H9 (cell line): ENCODE measurements around the gene CDK8. TPM values are rescaled to one million over a fixed set of nuclear protein-coding genes. Genes with fewer than 3 reads are reported as not detected.

Experiments
- DNase-seq: peaks from one replicate; pipeline ENCODE4 v3.0.0-alpha.2; 2017
- H2AFZ ChIP-seq: one replicate; pipeline ENCODE4 v1.6.1; 2013; ENCODE audit warnings: mild to moderate bottlenecking, low read length, control low read depth, moderate library complexity
- H2AK5ac ChIP-seq: 2 replicates; pipeline ENCODE4 v1.6.1; 2013; ENCODE audit warnings: low read length, control low read depth, mixed read lengths; ENCODE audit not compliant: insufficient read length
- H2BK120ac ChIP-seq: one replicate; pipeline ENCODE4 v1.6.1; 2013; ENCODE audit warnings: low read depth, mild to moderate bottlenecking, low read length, control low read depth, inconsistent platforms; ENCODE audit not compliant: poor library complexity, severe bottlenecking
- H2BK12ac ChIP-seq: 2 replicates; pipeline ENCODE4 v1.6.1; 2013; ENCODE audit warnings: low read length, control low read depth, mixed read lengths, low read depth; ENCODE audit not compliant: insufficient read length
- H2BK15ac ChIP-seq: 2 replicates; pipeline ENCODE4 v1.6.1; 2013; ENCODE audit warnings: low read depth, low read length, control low read depth
- H2BK20ac ChIP-seq: one replicate; pipeline ENCODE4 v1.6.1; 2013; ENCODE audit warnings: low read depth, mild to moderate bottlenecking, low read length, control low read depth, inconsistent platforms; ENCODE audit not compliant: poor library complexity, severe bottlenecking
- H2BK5ac ChIP-seq: 2 replicates; pipeline ENCODE4 v1.6.1; 2013; ENCODE audit warnings: low read length, control low read depth, mixed read lengths; ENCODE audit not compliant: insufficient read length
- H3K14ac ChIP-seq: 2 replicates; pipeline ENCODE4 v1.6.1; 2013; ENCODE audit warnings: low read length, control low read depth; ENCODE audit not compliant: insufficient read depth
- H3K18ac ChIP-seq: 2 replicates; pipeline ENCODE4 v1.6.1; 2013; ENCODE audit warnings: low read depth, mild to moderate bottlenecking, mixed read lengths, low read length, control low read depth; ENCODE audit not compliant: insufficient read length
- H3K23ac ChIP-seq: 2 replicates; pipeline ENCODE4 v1.6.1; 2013; ENCODE audit warnings: low read length, control low read depth, mixed read lengths, low read depth; ENCODE audit not compliant: insufficient read length
- H3K23me2 ChIP-seq: 2 replicates; pipeline ENCODE4 v1.6.1; 2013; ENCODE audit warnings: low read depth, mild to moderate bottlenecking, mixed read lengths, low read length, control low read depth; ENCODE audit not compliant: insufficient read length, poor library complexity, severe bottlenecking
- H3K27ac ChIP-seq: 2 replicates; pipeline ENCODE4 v1.5.1; 2013; ENCODE audit warnings: low read length, control low read depth, mixed read lengths, low read depth; ENCODE audit not compliant: insufficient read length
- H3K27me3 ChIP-seq: 2 replicates; pipeline ENCODE4 v1.6.1; 2013; ENCODE audit warnings: low read length, control low read depth, inconsistent platforms; ENCODE audit not compliant: insufficient read depth
- H3K4ac ChIP-seq: 2 replicates; pipeline ENCODE4 v1.6.1; 2013; ENCODE audit warnings: low read depth, mild to moderate bottlenecking, control low read depth, inconsistent platforms, low read length, moderate library complexity
- H3K4me1 ChIP-seq: 2 replicates; pipeline ENCODE4 v1.6.1; 2013; ENCODE audit warnings: low read length, control low read depth, inconsistent platforms; ENCODE audit not compliant: insufficient read depth
- H3K4me2 ChIP-seq: 2 replicates; pipeline ENCODE4 v1.6.1; 2013; ENCODE audit warnings: low read length, control low read depth, mixed read lengths; ENCODE audit not compliant: insufficient read length, insufficient read depth
- H3K56ac ChIP-seq: 2 replicates; pipeline ENCODE4 v1.6.1; 2013; ENCODE audit warnings: low read depth, mild to moderate bottlenecking, mixed read lengths, low read length, control low read depth; ENCODE audit not compliant: insufficient read length
- H3K79me1 ChIP-seq: 2 replicates; pipeline ENCODE4 v1.6.1; 2013; ENCODE audit warnings: low read depth, mild to moderate bottlenecking, moderate library complexity, low read length, control low read depth, inconsistent platforms; ENCODE audit not compliant: insufficient read depth, poor library complexity, severe bottlenecking
- H3K79me2 ChIP-seq: 2 replicates; pipeline ENCODE4 v1.6.1; 2013; ENCODE audit warnings: low read length, control low read depth, inconsistent platforms; ENCODE audit not compliant: insufficient read depth
- H3K9ac ChIP-seq: 2 replicates; pipeline ENCODE4 v1.6.1; 2013; ENCODE audit warnings: low read length, control low read depth, mixed read lengths; ENCODE audit not compliant: insufficient read length; ENCODE audit errors: extremely low read depth
- H3K9me3 ChIP-seq: one replicate; pipeline ENCODE4 v1.6.1; 2013; ENCODE audit warnings: low read depth, low read length, inconsistent platforms; ENCODE audit not compliant: control insufficient read depth
- H3T11ph ChIP-seq: one replicate; pipeline ENCODE4 v1.6.1; 2013; ENCODE audit warnings: mild to moderate bottlenecking, low read length, control low read depth, inconsistent platforms
- H4K20me1 ChIP-seq: one replicate; pipeline ENCODE4 v1.6.1; 2013; ENCODE audit not compliant: control insufficient read depth, insufficient read length, insufficient read depth
- H4K5ac ChIP-seq: 2 replicates; pipeline ENCODE4 v1.6.1; 2013; ENCODE audit warnings: low read depth, mild to moderate bottlenecking, mixed read lengths, low read length, control low read depth; ENCODE audit not compliant: insufficient read length
- H4K8ac ChIP-seq: replicated peaks from 2 replicates; pipeline ENCODE4 v1.6.1; 2013; ENCODE audit warnings: low read length, control low read depth, mixed read lengths, low read depth; ENCODE audit not compliant: insufficient read length
- H4K91ac ChIP-seq: 2 replicates; pipeline ENCODE4 v1.6.1; 2013; ENCODE audit warnings: low read depth, mild to moderate bottlenecking, moderate library complexity, mixed read lengths, low read length, control low read depth; ENCODE audit not compliant: insufficient read length
- H3K27ac Mint-ChIP-seq, 3 experiments: 2 replicates in 2 of 3; 3 replicates in 1 of 3; pipeline ENCODE4 v1.8.0; 2020 to 2021; ENCODE audit warnings: mixed read lengths in 3 of 3, mild to moderate bottlenecking in 1 of 3, moderate library complexity in 1 of 3
- H3K27me3 Mint-ChIP-seq: 2 replicates; pipeline ENCODE4 v1.8.0; 2021; ENCODE audit warnings: low read depth, mild to moderate bottlenecking, moderate library complexity, mixed read lengths
- H3K36me3 Mint-ChIP-seq, 3 experiments: 2 replicates in 2 of 3; 3 replicates in 1 of 3; pipeline ENCODE4 v1.8.0; 2020 to 2021; ENCODE audit warnings: low read depth in 3 of 3, mixed read lengths in 3 of 3; ENCODE audit not compliant: insufficient read depth in 1 of 3
- H3K4me1 Mint-ChIP-seq, 2 experiments: 2 replicates each; pipeline ENCODE4 v1.8.0; 2020; ENCODE audit warnings: mixed read lengths in 2 of 2
- H3K4me3 Mint-ChIP-seq, 2 experiments: 2 replicates in 1 of 2; 3 replicates in 1 of 2; pipeline ENCODE4 v1.8.0; 2020 to 2021; ENCODE audit warnings: mild to moderate bottlenecking in 2 of 2, mixed read lengths in 2 of 2, moderate library complexity in 1 of 2
- H3K9me3 Mint-ChIP-seq, 2 experiments: 2 replicates in 1 of 2; 3 replicates in 1 of 2; pipeline ENCODE4 v1.8.0; 2020; ENCODE audit warnings: mild to moderate bottlenecking in 2 of 2, mixed read lengths in 2 of 2, moderate library complexity in 1 of 2
- WGBS: extraction: QIAGEN DNeasy Blood & Tissue Kit; methylation state at CpG from one replicate; pipeline ENCODE4 v1.1.7; 2013; ENCODE audit warnings: missing lambda C conversion rate, low lambda C conversion rate, mixed read lengths; ENCODE audit not compliant: insufficient read length; ENCODE audit errors: extremely low coverage; 5-methylcytosine and 5-hydroxymethylcytosine counted together
- total RNA-seq: library from RNA; stranded (reverse); gene quantifications from 2 replicates; pipeline ENCODE4 v1.2.1, GENCODE V29; 2021
- TF ChIP-seq, protein P1 (sequence below): fragments of 200-600 bp; sonication (generic); conservative IDR thresholded peaks from 3 replicates; pipeline ENCODE4 v1.8.0; 2021; ENCODE audit warnings: antibody characterized with exemption, mild to moderate bottlenecking

CDK8 gene
- total RNA-seq, 1 experiment from 2014 or later, result 18.1 TPM

DNA sequence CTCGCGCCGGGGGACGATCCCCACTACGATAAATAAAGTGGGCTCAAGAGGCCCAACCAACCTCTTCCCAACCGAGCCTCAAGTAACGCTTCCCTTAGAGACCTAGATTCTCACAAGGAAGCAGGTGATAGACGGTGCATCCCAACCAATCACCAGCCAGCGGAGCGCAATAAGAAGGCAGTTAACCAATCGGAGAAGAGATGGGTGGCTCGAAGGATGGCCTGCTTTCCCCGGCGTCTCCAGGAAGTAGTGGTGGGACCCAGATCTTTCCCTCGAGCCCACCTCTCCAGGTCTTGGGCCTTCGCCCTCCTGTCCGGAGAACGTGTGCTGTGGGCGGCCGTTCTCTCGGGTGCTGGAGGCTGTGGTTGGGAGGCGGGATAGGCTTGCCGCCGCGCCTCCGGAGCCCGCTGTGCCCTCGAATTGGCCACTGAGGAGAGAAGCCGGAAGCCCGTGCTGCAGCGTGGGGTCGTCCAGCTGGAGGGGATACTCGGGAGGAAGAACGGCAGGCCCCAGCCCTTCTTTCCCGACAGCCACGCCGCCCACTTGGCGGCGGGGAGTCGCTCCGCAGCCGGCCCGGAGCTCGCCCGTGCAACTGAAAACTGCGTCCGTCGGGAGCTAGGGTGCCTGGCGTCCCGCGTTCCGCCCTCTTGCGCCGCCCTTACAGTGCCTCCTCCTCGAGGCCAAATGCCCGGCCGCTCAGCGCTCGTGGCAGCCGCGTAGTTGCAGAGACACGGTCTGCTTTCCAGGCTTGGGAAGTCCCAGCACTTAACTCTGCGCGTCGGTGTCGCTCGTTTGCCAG, 32.0 kb upstream of the CDK8 start, which contains the start of gene RNF6:
RNF6 (minus strand) TSS at position 594 of the 799 bp plus-strand sequence. CDS start 2,665 bp downstream, outside the sequence.
- H3K9ac ChIP-seq, result peak within 1 kb of the TSS; percentile 71
- peak within 1 kb of the TSS; percentile 76 for H3K4me2 ChIP-seq
- H2BK5ac ChIP-seq, result no peak within 1 kb of the TSS
- peak within 1 kb of the TSS; percentile 98 to 99 (median 99) for H3K27ac Mint-ChIP-seq
- TF ChIP-seq, protein P1, sequence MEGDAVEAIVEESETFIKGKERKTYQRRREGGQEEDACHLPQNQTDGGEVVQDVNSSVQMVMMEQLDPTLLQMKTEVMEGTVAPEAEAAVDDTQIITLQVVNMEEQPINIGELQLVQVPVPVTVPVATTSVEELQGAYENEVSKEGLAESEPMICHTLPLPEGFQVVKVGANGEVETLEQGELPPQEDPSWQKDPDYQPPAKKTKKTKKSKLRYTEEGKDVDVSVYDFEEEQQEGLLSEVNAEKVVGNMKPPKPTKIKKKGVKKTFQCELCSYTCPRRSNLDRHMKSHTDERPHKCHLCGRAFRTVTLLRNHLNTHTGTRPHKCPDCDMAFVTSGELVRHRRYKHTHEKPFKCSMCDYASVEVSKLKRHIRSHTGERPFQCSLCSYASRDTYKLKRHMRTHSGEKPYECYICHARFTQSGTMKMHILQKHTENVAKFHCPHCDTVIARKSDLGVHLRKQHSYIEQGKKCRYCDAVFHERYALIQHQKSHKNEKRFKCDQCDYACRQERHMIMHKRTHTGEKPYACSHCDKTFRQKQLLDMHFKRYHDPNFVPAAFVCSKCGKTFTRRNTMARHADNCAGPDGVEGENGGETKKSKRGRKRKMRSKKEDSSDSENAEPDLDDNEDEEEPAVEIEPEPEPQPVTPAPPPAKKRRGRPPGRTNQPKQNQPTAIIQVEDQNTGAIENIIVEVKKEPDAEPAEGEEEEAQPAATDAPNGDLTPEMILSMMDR, result no peak
- peak; percentile 97 for DNase-seq
- H3K27me3 ChIP-seq, result no peaks in the 10 kb centered on the region; the same call in 1 of the 2 replicates
- no peaks in the 10 kb centered on the region for H3K79me1 ChIP-seq
- peaks cover 10 to 28% (median 27%) of the 10 kb centered on the region in 3 experiments; a peak in 6 of 7 replicates for H3K36me3 Mint-ChIP-seq
- H3K27me3 Mint-ChIP-seq, result peaks cover 8% of the 10 kb centered on the region
- H3K56ac ChIP-seq, result no peak within 1 kb of the TSS
- H4K5ac ChIP-seq, result no peak within 1 kb of the TSS
- WGBS, result no CpG with 5 or more reads among the region's 67 CpGs
- peak within 1 kb of the TSS; percentile 81 for H3K18ac ChIP-seq
- H3K23me2 ChIP-seq, result peaks cover 8% of the 10 kb centered on the region
- peaks cover 9 to 12% of the 10 kb centered on the region in 2 experiments for H3K4me1 Mint-ChIP-seq
- no peak within 1 kb of the TSS for H2BK12ac ChIP-seq
- no peaks in the 10 kb centered on the region for H3K9me3 ChIP-seq
- H3K4ac ChIP-seq, result no peak within 1 kb of the TSS; the same call in 1 of the 2 replicates
- H3K14ac ChIP-seq, result peak within 1 kb of the TSS; percentile 83
- H3K4me3 Mint-ChIP-seq, result peak within 1 kb of the TSS; percentile 94 to 97
- no peak within 1 kb of the TSS for H2AFZ ChIP-seq
- peak within 1 kb of the TSS; percentile 2 for H3K27ac ChIP-seq
- H4K20me1 ChIP-seq, result no peaks in the 10 kb centered on the region
- no peak within 1 kb of the TSS for H4K91ac ChIP-seq
- no peaks in the 10 kb centered on the region for H3K79me2 ChIP-seq
- H2AK5ac ChIP-seq, result no peak within 1 kb of the TSS
- no peak within 1 kb of the TSS for H3T11ph ChIP-seq
- H4K8ac ChIP-seq, result no peak within 1 kb of the TSS
- no peak within 1 kb of the TSS for H3K23ac ChIP-seq
- no peak within 1 kb of the TSS for H2BK15ac ChIP-seq
- H2BK120ac ChIP-seq, result no peak within 1 kb of the TSS
- H3K4me1 ChIP-seq, result no peaks in the 10 kb centered on the region
- H2BK20ac ChIP-seq, result no peak within 1 kb of the TSS
- no peaks in the 10 kb centered on the region; a peak in 1 of 5 replicates for H3K9me3 Mint-ChIP-seq
